Cardiac septum (tissue), 1 donor: ENCODE results near the gene HTR7. TPM values are rescaled to one million over a fixed set of nuclear protein-coding genes. Genes with fewer than 3 reads are reported as not detected.

ENCODE experiments used
- total RNA-seq: library from RNA; stranded (reverse); fragmentation: NEBNext Ultra II Directional; extraction: Animal tissue kit (Norgen Biotek cat#: 25700); gene quantifications from one replicate; pipeline ENCODE4 v1.2.1, GENCODE V29; 2021
- donor health status: DM: no; HTN: no; CAD: no.

HTR7 gene
- total RNA-seq, 1 donor from 2014 or later = 0.16 TPM

Other genes starting within 250 kb of the HTR7 start
- gene RPP30, start 13.9 kb upstream of the HTR7 start, total RNA-seq = 24.9 TPM
- gene ANKRD1, start 63.0 kb upstream of the HTR7 start, total RNA-seq = 8,251 TPM